IMR-90 (cell line): ENCODE measurements around the gene ACOT7. TPM values are rescaled to one million over a fixed set of nuclear protein-coding genes. Genes with fewer than 3 reads are reported as not detected.

ENCODE experiments used
- ATAC-seq: fragments of 200-7000 bp; cut with Tn5 transposase; 2 replicates; pipeline ENCODE4 v1.9.1; 2020; ENCODE audit warnings: low read depth, mild to moderate bottlenecking, moderate library complexity
- BruUV-seq: library from RNA; stranded (reverse); fragments of 400-500 nt; replicated peaks from 2 replicates; lab custom pipeline; 2021; lab: Mats Ljungman, UMichigan
- CTCF ChIA-PET: fragments of 300-600 bp; formaldehyde crosslinking; extraction: SDS; loops from one replicate; lab custom pipeline; 2021; ENCODE audit warnings: antibody characterized with exemption; lab: Yijun Ruan, JAX
- POLR2A ChIA-PET: fragments of 300-600 bp; sonication (Branson Sonifier 250); formaldehyde crosslinking; loops from one replicate; lab custom pipeline; 2022; ENCODE audit warnings: antibody characterized with exemption; ENCODE audit not compliant: unreplicated experiment; lab: Charles Lee
- DNase-seq: peaks from one replicate; pipeline ENCODE4 v3.0.0; 2013
- H2AFZ ChIP-seq: replicated peaks from 2 replicates; pipeline ENCODE3; 2013; ENCODE audit warnings: low read length, mild to moderate bottlenecking; ENCODE audit not compliant: poor library complexity
- H2AK5ac ChIP-seq: 2 replicates; pipeline ENCODE4 v1.6.1; 2013; ENCODE audit warnings: low read depth, low read length, inconsistent platforms
- H2AK9ac ChIP-seq: replicated peaks from 2 replicates; pipeline ENCODE3; 2013; ENCODE audit warnings: mild to moderate bottlenecking, low read depth, low read length, moderate library complexity; ENCODE audit not compliant: poor library complexity
- H2BK120ac ChIP-seq: 2 replicates; pipeline ENCODE4 v1.6.1; 2013; ENCODE audit warnings: low read depth, low read length, inconsistent platforms
- H2BK15ac ChIP-seq: 3 replicates; pipeline ENCODE4 v1.6.1; 2013; ENCODE audit warnings: low read depth, low read length, inconsistent platforms
- H2BK20ac ChIP-seq: 2 replicates; pipeline ENCODE4 v1.6.1; 2013; ENCODE audit warnings: low read depth, mild to moderate bottlenecking, inconsistent platforms, low read length, moderate library complexity
- H2BK5ac ChIP-seq: 2 replicates; pipeline ENCODE4 v1.6.1; 2013; ENCODE audit warnings: mild to moderate bottlenecking, low read depth, low read length, inconsistent platforms; ENCODE audit not compliant: poor library complexity, severe bottlenecking
- H3K14ac ChIP-seq: replicated peaks from 2 replicates; pipeline ENCODE4 v1.6.1; 2013; ENCODE audit warnings: low read depth, low read length, inconsistent platforms
- H3K18ac ChIP-seq: 2 replicates; pipeline ENCODE4 v1.6.1; 2013; ENCODE audit warnings: low read depth, low read length, control low read depth
- H3K23ac ChIP-seq: 2 replicates; pipeline ENCODE4 v1.6.1; 2013; ENCODE audit warnings: low read depth, low read length, inconsistent platforms
- H3K27ac ChIP-seq: 2 replicates; pipeline ENCODE4 v1.5.1; 2013; ENCODE audit warnings: mild to moderate bottlenecking, control low read depth, low read length; ENCODE audit not compliant: insufficient read depth
- H3K27me3 ChIP-seq: 2 replicates; pipeline ENCODE4 v1.6.1; 2013; ENCODE audit warnings: low read length; ENCODE audit not compliant: control insufficient read depth, insufficient read depth
- H3K36me3 ChIP-seq: 2 replicates; pipeline ENCODE4 v1.6.1; 2013; ENCODE audit warnings: low read length, mixed read lengths; ENCODE audit not compliant: control insufficient read depth, insufficient read depth
- H3K4ac ChIP-seq: 2 replicates; pipeline ENCODE4 v1.6.1; 2013; ENCODE audit warnings: low read depth, low read length, inconsistent platforms
- H3K4me1 ChIP-seq: 2 replicates; pipeline ENCODE4 v1.6.1; 2013; ENCODE audit warnings: low read length, mixed read lengths; ENCODE audit not compliant: control insufficient read depth, insufficient read depth
- H3K4me2 ChIP-seq: 2 replicates; pipeline ENCODE4 v1.6.1; 2013; ENCODE audit warnings: low read depth, mild to moderate bottlenecking, control low read depth, low read length, moderate library complexity
- H3K4me3 ChIP-seq: 2 replicates; pipeline ENCODE4 v1.5.1; 2013; ENCODE audit warnings: low read depth, mild to moderate bottlenecking, control low read depth, low read length, moderate library complexity; ENCODE audit not compliant: insufficient read depth
- H3K56ac ChIP-seq: 2 replicates; pipeline ENCODE4 v1.6.1; 2013; ENCODE audit warnings: low read length, inconsistent platforms; ENCODE audit not compliant: insufficient read depth; ENCODE audit errors: extremely low read depth
- H3K79me1 ChIP-seq, 2 experiments: 2 replicates each; pipeline ENCODE4 v1.6.1; 2013; ENCODE audit warnings: low read length in 2 of 2, inconsistent platforms in 1 of 2, low read depth in 1 of 2
- H3K9ac ChIP-seq: 2 replicates; pipeline ENCODE4 v1.6.1; 2013; ENCODE audit warnings: low read depth, low read length, control low read depth
- H3K9me1 ChIP-seq: 2 replicates; pipeline ENCODE4 v1.6.1; 2013; ENCODE audit warnings: low read length, inconsistent platforms; ENCODE audit not compliant: insufficient read depth
- H3K9me3 ChIP-seq: 2 replicates; pipeline ENCODE4 v1.6.1; 2013; ENCODE audit warnings: low read length; ENCODE audit not compliant: control insufficient read depth, insufficient read depth
- H4K20me1 ChIP-seq: 2 replicates; pipeline ENCODE4 v1.6.1; 2013; ENCODE audit warnings: low read length, inconsistent platforms; ENCODE audit not compliant: insufficient read depth
- H4K5ac ChIP-seq: 2 replicates; pipeline ENCODE4 v1.6.1; 2013; ENCODE audit warnings: mild to moderate bottlenecking, low read depth, low read length, control low read depth
- H4K8ac ChIP-seq, 2 experiments: 2 replicates each; pipeline ENCODE4 v1.6.1; 2013; ENCODE audit warnings: low read depth in 2 of 2, low read length in 2 of 2, control low read depth in 1 of 2, inconsistent platforms in 1 of 2
- H4K91ac ChIP-seq: 2 replicates; pipeline ENCODE4 v1.6.1; 2013; ENCODE audit warnings: low read depth, low read length, inconsistent platforms; ENCODE audit not compliant: insufficient read depth
- BHLHE40 ChIP-seq: fragments of 150-350 bp; IDR thresholded peaks from 2 replicates; pipeline ENCODE4 v1.6.1; 2016; ENCODE audit warnings: mild to moderate bottlenecking, low read depth, low read length
- CEBPB ChIP-seq: IDR thresholded peaks from 2 replicates; pipeline ENCODE4 v1.6.1; 2012; ENCODE audit warnings: low read depth, low read length, improper control_type of control experiment
- CHD1 ChIP-seq: IDR thresholded peaks from 2 replicates; pipeline ENCODE4 v1.6.1; 2012; ENCODE audit warnings: low read depth, low read length, improper control_type of control experiment
- CTCF ChIP-seq: conservative IDR thresholded peaks from 2 replicates; pipeline ENCODE4 v1.5.1; 2012; ENCODE audit warnings: mild to moderate bottlenecking, low read depth, low read length, improper control_type of control experiment
- MAFK ChIP-seq: IDR thresholded peaks from 2 replicates; pipeline ENCODE4 v1.6.1; 2012; ENCODE audit warnings: low read depth, low read length, improper control_type of control experiment
- MAZ ChIP-seq: IDR thresholded peaks from 2 replicates; pipeline ENCODE4 v1.6.1; 2012; ENCODE audit warnings: low read depth, mild to moderate bottlenecking, low read length, improper control_type of control experiment, moderate library complexity, borderline replicate concordance
- NFE2L2 ChIP-seq: fragments of 150-350 bp; IDR thresholded peaks from 2 replicates; pipeline ENCODE4 v1.6.1; 2016; ENCODE audit warnings: low read depth, mild to moderate bottlenecking, low read length
- POLR2A ChIP-seq: IDR thresholded peaks from 2 replicates; pipeline ENCODE4 v1.6.1; 2012; ENCODE audit warnings: mild to moderate bottlenecking, low read depth, low read length
- RAD21 ChIP-seq: IDR thresholded peaks from 2 replicates; pipeline ENCODE4 v1.6.1; 2012; ENCODE audit warnings: low read length, improper control_type of control experiment
- RFX5 ChIP-seq: IDR thresholded peaks from 2 replicates; pipeline ENCODE4 v1.8.0; 2012; ENCODE audit warnings: low read depth, mild to moderate bottlenecking, low read length, moderate library complexity
- SMC3 ChIP-seq: fragments of 150-350 bp; IDR thresholded peaks from 2 replicates; pipeline ENCODE4 v1.6.1; 2016; ENCODE audit warnings: low read depth, mild to moderate bottlenecking, antibody characterized with exemption, low read length, moderate library complexity
- USF2 ChIP-seq: fragments of 150-350 bp; IDR thresholded peaks from 2 replicates; pipeline ENCODE4 v1.6.1; 2017; ENCODE audit warnings: mild to moderate bottlenecking, antibody characterized with exemption, low read length, low read depth
- WGBS, 2 experiments: methylation state at CpG; one replicate each; pipeline versions ENCODE4 v1.1.5 to v1.1.7; 2013; ENCODE audit warnings: missing lambda C conversion rate in 2 of 2; ENCODE audit not compliant: insufficient read length in 1 of 2; ENCODE audit errors: extremely low coverage in 2 of 2; 5-methylcytosine and 5-hydroxymethylcytosine counted together
- dilution Hi-C: fragments of 300-500 bp; cut with HindIII; formaldehyde crosslinking; loops from one replicate; pipeline ENCODE4 v1.14.3; 2018; ENCODE audit warnings: low sequenced_read_pairs; ENCODE audit not compliant: unreplicated experiment
- in situ Hi-C: fragments of 300-500 bp; cut with MboI; formaldehyde crosslinking; loops from 3 replicates; pipeline ENCODE4 v1.14.3; 2019; ENCODE audit warnings: low sequenced_read_pairs, inconsistent platforms, mixed read lengths
- intact Hi-C: fragments of 100-400 bp; cut with micrococcal nuclease; formaldehyde crosslinking; loops from 2 replicates; pipeline ENCODE4 v1.10.0; 2022
- polyA plus RNA-seq, 3 experiments: library from polyadenylated mRNA; depleted of rRNA; stranded (reverse); fragments of >200 nt; gene quantifications; 2 replicates each; pipeline ENCODE4 v1.2.3, GENCODE V29; 2012; ENCODE audit warnings: low replicate concordance in 1 of 3
- total RNA-seq: library from RNA; depleted of rRNA; stranded (reverse); fragments of >200 nt; gene quantifications from 2 replicates; pipeline ENCODE4 v1.2.3, GENCODE V29; 2012

ACOT7 gene
- total and polyA plus RNA-seq, 2 of the 4 experiments (the other 2 are of a cell fraction) = 51.6 to 242 TPM

GRCh38 chr1:6359216-6360116, 34.1 kb downstream of the ACOT7 start:
- peak overlapping the region; percentile 12 to 66; a peak in 2 of 4 replicates for H4K8ac ChIP-seq
- intact Hi-C loops (loop anchor here (2.0 to 5.0 kb wide), 2 partner anchors 53 to 78 kb away; no protein-coding TSS in a partner anchor), dilution Hi-C loops (no loop called here), in situ Hi-C loops (loop anchor here (5.0 kb wide), 1 partner anchor 43 kb away; no protein-coding TSS in a partner anchor)
- peak overlapping the region; percentile 37; the same call in 1 of the 2 replicates for H3K4ac ChIP-seq
- peak overlapping the region; percentile 40; the same call in 1 of the 2 replicates for H3K18ac ChIP-seq
- peaks cover 37 to 51% of the 10 kb centered on the region in 2 experiments for H3K79me1 ChIP-seq
- peak overlapping the region; percentile 5; the same call in 1 of the 2 replicates for H3K9ac ChIP-seq
- WGBS, 2 experiments = no CpG with 5 or more reads among the region's 13 CpGs
- no peak overlapping the region for H2BK20ac ChIP-seq
- peak overlapping the region; percentile 11; the same call in 1 of the 2 replicates for H2AK5ac ChIP-seq
- no peak overlapping the region for H3K4me3 ChIP-seq
- no TSS peak for BruUV-seq
- peak overlapping the region; percentile 85 for H2AFZ ChIP-seq
- POLR2A ChIA-PET = no interaction called here
- no peaks in the 10 kb centered on the region for H3K36me3 ChIP-seq
- H2BK5ac ChIP-seq = peak overlapping the region; percentile 38
- H2BK120ac ChIP-seq = peak overlapping the region; percentile 42; the same call in 1 of the 2 replicates
- H3K27me3 ChIP-seq = no peaks in the 10 kb centered on the region
- H3K9me3 ChIP-seq = no peaks in the 10 kb centered on the region
- peak; percentile 88 for DNase-seq
- CTCF ChIA-PET = interaction anchor here (0.6 to 1.0 kb wide), 2 partner anchors 10 to 81 kb away, joined by 3 to 4 read pairs; no protein-coding TSS in a partner anchor
- H3K14ac ChIP-seq = peak overlapping the region; percentile 36; the same call in 1 of the 2 replicates
- peak; percentile 82 for ATAC-seq
- peaks cover 22% of the 10 kb centered on the region for H3K4me1 ChIP-seq
- H4K5ac ChIP-seq = peak overlapping the region; percentile 32
- H3K9me1 ChIP-seq = peaks cover 21% of the 10 kb centered on the region
- peak overlapping the region; percentile 25 for H3K4me2 ChIP-seq
- no peak overlapping the region; the same call in 1 of the 2 replicates for H3K56ac ChIP-seq
- H2BK15ac ChIP-seq = no peak overlapping the region
- peaks cover 6% of the 10 kb centered on the region; the same call in 1 of the 2 replicates for H4K20me1 ChIP-seq
- peak overlapping the region; percentile 59; the same call in 1 of the 2 replicates for H3K23ac ChIP-seq
- H2AK9ac ChIP-seq = peak overlapping the region; percentile 84
- H3K27ac ChIP-seq = peak overlapping the region; percentile 72
- H4K91ac ChIP-seq = peak overlapping the region; percentile 27; the same call in 1 of the 2 replicates
- TF ChIP-seq CHD1 = no peak
- no peak for TF ChIP-seq RAD21
- TF ChIP-seq MAZ = peak; percentile 91; the same call in 1 of the 2 replicates
- TF ChIP-seq USF2 = no peak
- TF ChIP-seq CTCF = 0 out of 2 replicates have a peak, but pooled peaks have one; percentile 15
- TF ChIP-seq SMC3 = no peak
- TF ChIP-seq POLR2A = no peak
- TF ChIP-seq RFX5 = no peak
- no peak for TF ChIP-seq BHLHE40
- TF ChIP-seq MAFK = no peak
- TF ChIP-seq NFE2L2 = no peak
- TF ChIP-seq CEBPB = peak; percentile 72
